Smooth muscle cell (in vitro differentiated cells): Measurements from ENCODE around the gene CD300E. TPM values are rescaled to one million over a fixed set of nuclear protein-coding genes. Genes with fewer than 3 reads are reported as not detected.

Experiments
- DNase-seq: peaks from one replicate; lab custom pipeline; 2025; ENCODE audit not compliant: unreplicated experiment; lab: John Stamatoyannopoulos, UW
- H2AFZ ChIP-seq: fragments of 200-600 bp; sonication (generic); 2 replicates; pipeline ENCODE4 v1.6.0; 2016; ENCODE audit warnings: antibody characterized with exemption, low read depth, mild to moderate bottlenecking
- H3F3A ChIP-seq: fragments of 200-600 bp; sonication (generic); 2 replicates; pipeline ENCODE4 v1.6.0; 2017; ENCODE audit warnings: antibody characterized with exemption, low read depth
- H3K27ac ChIP-seq: fragments of 200-600 bp; sonication (generic); 2 replicates; pipeline ENCODE4 v1.5.1; 2016; ENCODE audit warnings: low read depth, mild to moderate bottlenecking
- H3K27me3 ChIP-seq: fragments of 200-600 bp; sonication (generic); 2 replicates; pipeline ENCODE4 v1.6.1; 2016; ENCODE audit warnings: low read depth, mild to moderate bottlenecking
- H3K36me3 ChIP-seq: fragments of 200-600 bp; sonication (generic); 2 replicates; pipeline ENCODE4 v1.5.1; 2016; ENCODE audit warnings: low read depth
- H3K4me1 ChIP-seq: fragments of 200-600 bp; sonication (generic); 2 replicates; pipeline ENCODE4 v1.5.1; 2016; ENCODE audit warnings: low read depth
- H3K4me2 ChIP-seq: fragments of 200-600 bp; sonication (generic); 2 replicates; pipeline ENCODE4 v1.6.0; 2016; ENCODE audit warnings: mild to moderate bottlenecking
- H3K4me3 ChIP-seq: fragments of 200-600 bp; sonication (generic); 2 replicates; pipeline ENCODE4 v1.5.1; 2016; ENCODE audit warnings: mild to moderate bottlenecking
- H3K79me2 ChIP-seq: fragments of 200-600 bp; sonication (generic); 2 replicates; pipeline ENCODE4 v1.6.0; 2016; ENCODE audit warnings: low read depth, mild to moderate bottlenecking
- H3K9ac ChIP-seq: fragments of 200-600 bp; sonication (generic); 2 replicates; pipeline ENCODE4 v1.6.0; 2016; ENCODE audit warnings: low read depth
- H3K9me3 ChIP-seq: fragments of 200-600 bp; sonication (generic); replicated peaks from 2 replicates; pipeline ENCODE4 v1.5.1; 2016; ENCODE audit warnings: low read depth
- H4K20me1 ChIP-seq: fragments of 200-600 bp; sonication (generic); 2 replicates; pipeline ENCODE4 v1.6.0; 2016; ENCODE audit warnings: low read depth
- CTCF ChIP-seq: fragments of 200-600 bp; sonication (generic); IDR thresholded peaks from 2 replicates; pipeline ENCODE4 v1.5.1; 2017; ENCODE audit warnings: borderline replicate concordance, mild to moderate bottlenecking, antibody characterized with exemption; ENCODE audit not compliant: insufficient read depth, poor library complexity, severe bottlenecking
- WGBS: methylation state at CpG from one replicate; pipeline ENCODE4 v1.1.7; 2016; ENCODE audit warnings: low lambda C conversion rate; 5-methylcytosine and 5-hydroxymethylcytosine counted together
- polyA plus RNA-seq: library from polyadenylated mRNA; unstranded; fragments of >200 nt; fragmentation: Nextera tagmentation; extraction: Ambion mirVana; gene quantifications from 2 replicates; pipeline ENCODE4 v1.2.1, GENCODE V29; 2016
- total RNA-seq: library from RNA; depleted of rRNA; stranded (reverse); fragments of >200 nt; gene quantifications from 2 replicates; pipeline ENCODE4 v1.2.3, GENCODE V29; 2014

Gene CD300E
- total and polyA plus RNA-seq, 2 experiments from 2014 or later, result not detected

GRCh38 chr17:74618451-74618850, 5.1 kb downstream of the CD300E start:
- Histone ChIP-seq H3F3A (no peaks in the 10 kb centered on the region), H3K27me3 (peaks cover 20% of the 10 kb centered on the region), H3K4me3 (no peak overlapping the region), H3K9me3 (no peaks in the 10 kb centered on the region), H3K9ac (no peak overlapping the region), H3K79me2 (no peaks in the 10 kb centered on the region), H3K36me3 (no peaks in the 10 kb centered on the region), H3K4me1 (no peaks in the 10 kb centered on the region), H2AFZ (no peak overlapping the region), H3K27ac (no peak overlapping the region), H4K20me1 (no peaks in the 10 kb centered on the region), H3K4me2 (no peak overlapping the region)
- no peak for DNase-seq
- TF ChIP-seq CTCF, result no peak
- 71% methylated on average over 3 of the region's 3 CpGs for WGBS

DNA sequence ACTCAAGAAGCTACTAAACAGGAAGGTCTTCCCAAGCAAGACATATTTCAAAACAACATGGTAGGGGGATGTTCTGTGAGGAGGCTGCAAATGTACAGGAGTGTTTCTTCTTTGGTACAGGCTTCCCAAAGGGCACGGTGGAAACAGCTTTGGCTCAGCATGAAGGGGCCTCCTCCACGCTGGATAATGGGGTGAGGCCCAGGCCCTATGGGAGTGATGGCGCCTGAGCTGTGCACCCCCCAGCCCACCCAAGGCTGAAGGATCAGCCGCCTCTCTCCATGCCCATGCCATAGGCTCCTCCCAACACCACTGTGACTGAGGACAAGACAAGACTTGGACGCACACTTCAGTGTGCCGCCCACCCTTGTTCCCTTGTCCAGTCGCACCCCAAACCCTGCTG, 6.8 kb downstream of the CD300E start:
- no peaks in the 10 kb centered on the region for H3K9me3 ChIP-seq
- H3K27me3 ChIP-seq, result peaks cover 19% of the 10 kb centered on the region
- H3K9ac ChIP-seq, result no peak overlapping the region
- no peak overlapping the region for H3K27ac ChIP-seq
- no peaks in the 10 kb centered on the region for H3K79me2 ChIP-seq
- no peak overlapping the region for H3K4me3 ChIP-seq
- no peak for DNase-seq
- H3F3A ChIP-seq, result no peaks in the 10 kb centered on the region
- no peak overlapping the region for H3K4me2 ChIP-seq
- H3K36me3 ChIP-seq, result no peaks in the 10 kb centered on the region
- no peak overlapping the region for H2AFZ ChIP-seq
- WGBS, result 94% methylated on average over 7 of the region's 7 CpGs
- H3K4me1 ChIP-seq, result no peaks in the 10 kb centered on the region
- no peak for TF ChIP-seq CTCF
- H4K20me1 ChIP-seq, result no peaks in the 10 kb centered on the region

- H2AFZ ChIP-seq, result no peak overlapping the region
- H3K9ac ChIP-seq, result no peak overlapping the region
- H3K4me3 ChIP-seq, result no peak overlapping the region
- no peaks in the 10 kb centered on the region for H3F3A ChIP-seq
- H3K27ac ChIP-seq, result no peak overlapping the region
- no peak overlapping the region for H3K4me2 ChIP-seq
- no peaks in the 10 kb centered on the region for H3K79me2 ChIP-seq
- no peak for DNase-seq
- no peaks in the 10 kb centered on the region for H3K36me3 ChIP-seq
- no peaks in the 10 kb centered on the region for H3K9me3 ChIP-seq
- peaks cover 33% of the 10 kb centered on the region for H3K27me3 ChIP-seq
- no peaks in the 10 kb centered on the region for H3K4me1 ChIP-seq
- TF ChIP-seq CTCF, result no peak
- 78% methylated on average over 6 of the region's 6 CpGs for WGBS
- no peaks in the 10 kb centered on the region for H4K20me1 ChIP-seq
Observed at GRCh38 chr17:74612046-74612445, 11.5 kb downstream of the CD300E start.

DNA sequence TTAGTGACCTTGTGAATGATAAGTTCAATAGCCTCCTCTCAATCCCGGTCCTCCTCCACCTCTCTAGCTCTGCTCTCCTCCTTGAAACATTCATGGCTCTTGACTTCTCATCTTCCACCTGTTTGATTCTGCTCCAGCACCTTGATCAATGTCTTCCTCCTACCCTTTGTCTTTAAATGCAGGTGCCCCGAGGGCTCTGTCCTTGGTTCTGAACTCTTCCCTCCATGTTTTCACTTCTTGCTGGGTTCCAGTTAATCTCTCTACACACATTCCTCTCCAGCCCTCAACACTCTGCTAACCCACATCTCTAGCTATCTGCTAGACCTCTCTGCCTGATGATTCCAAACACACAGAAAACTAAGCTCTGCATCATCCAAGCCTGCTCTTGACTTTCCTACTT, 13.4 kb downstream of the CD300E start:
- Histone ChIP-seq H3K4me3 (no peak overlapping the region), H3F3A (no peaks in the 10 kb centered on the region), H3K79me2 (no peaks in the 10 kb centered on the region), H3K4me2 (no peak overlapping the region), H3K4me1 (no peaks in the 10 kb centered on the region), H2AFZ (no peak overlapping the region), H3K36me3 (no peaks in the 10 kb centered on the region), H3K27me3 (peaks cover 26% of the 10 kb centered on the region), H3K9me3 (no peaks in the 10 kb centered on the region), H3K27ac (no peak overlapping the region), H4K20me1 (no peaks in the 10 kb centered on the region), H3K9ac (no peak overlapping the region)
- no peak for DNase-seq
- 50% methylated on average over 2 of the region's 2 CpGs for WGBS
- TF ChIP-seq CTCF, result no peak
